GM12864 (cell line): ENCODE measurements around the gene MBTPS2.
"Not testable (repeated sequence)": the region's sequence is repeated elsewhere in the genome, so short reads cannot be mapped to it uniquely, and the experiment has no call there.

Source experiments
- DNase-seq: peaks from one replicate; pipeline ENCODE4 v3.0.0-alpha.2; 2011; ENCODE audit warnings: low read depth
- H3K4me3 ChIP-seq: 2 replicates; pipeline ENCODE4 v1.5.1; 2011; ENCODE audit warnings: mild to moderate bottlenecking, low read depth, low read length, control low read depth
- CTCF ChIP-seq: IDR thresholded peaks from 2 replicates; pipeline ENCODE4 v1.5.1; 2011; ENCODE audit warnings: low read depth, mild to moderate bottlenecking, moderate library complexity, low read length, control low read depth, inconsistent platforms; ENCODE audit errors: missing control alignments

Gene MBTPS2

GRCh38 chrX:21806691-21807090 lies 32.7 kb upstream of the MBTPS2 start:
- H3K4me3 ChIP-seq: no peak overlapping the region
- no peak for DNase-seq
- no peak for TF ChIP-seq CTCF

- H3K4me3 ChIP-seq: no peak overlapping the region
- TF ChIP-seq CTCF: no peak
- DNase-seq: no peak
Measured at GRCh38 chrX:21811832-21812231, 27.6 kb upstream of the MBTPS2 start.

- no peak overlapping the region for H3K4me3 ChIP-seq
- TF ChIP-seq CTCF: no peak
- DNase-seq: no peak
Measured at GRCh38 chrX:21812628-21813027, 26.8 kb upstream of the MBTPS2 start.

- no peak for DNase-seq
- no peak for TF ChIP-seq CTCF
- no peak overlapping the region for H3K4me3 ChIP-seq
Measured at GRCh38 chrX:21813612-21814368, 25.6 kb upstream of the MBTPS2 start.

- no peak for DNase-seq
- no peak for TF ChIP-seq CTCF
- no peak overlapping the region for H3K4me3 ChIP-seq
Measured at GRCh38 chrX:21816136-21816535, 23.3 kb upstream of the MBTPS2 start.

- H3K4me3 ChIP-seq, DNase-seq: not testable (repeated sequence)
Measured at GRCh38 chrX:21820170-21820569, 19.2 kb upstream of the MBTPS2 start.

- DNase-seq: no peak
- TF ChIP-seq CTCF: no peak
- no peak overlapping the region for H3K4me3 ChIP-seq
Measured at GRCh38 chrX:21821875-21822274, 17.5 kb upstream of the MBTPS2 start.
